ENCODE data around the gene EIF1.

DNA sequence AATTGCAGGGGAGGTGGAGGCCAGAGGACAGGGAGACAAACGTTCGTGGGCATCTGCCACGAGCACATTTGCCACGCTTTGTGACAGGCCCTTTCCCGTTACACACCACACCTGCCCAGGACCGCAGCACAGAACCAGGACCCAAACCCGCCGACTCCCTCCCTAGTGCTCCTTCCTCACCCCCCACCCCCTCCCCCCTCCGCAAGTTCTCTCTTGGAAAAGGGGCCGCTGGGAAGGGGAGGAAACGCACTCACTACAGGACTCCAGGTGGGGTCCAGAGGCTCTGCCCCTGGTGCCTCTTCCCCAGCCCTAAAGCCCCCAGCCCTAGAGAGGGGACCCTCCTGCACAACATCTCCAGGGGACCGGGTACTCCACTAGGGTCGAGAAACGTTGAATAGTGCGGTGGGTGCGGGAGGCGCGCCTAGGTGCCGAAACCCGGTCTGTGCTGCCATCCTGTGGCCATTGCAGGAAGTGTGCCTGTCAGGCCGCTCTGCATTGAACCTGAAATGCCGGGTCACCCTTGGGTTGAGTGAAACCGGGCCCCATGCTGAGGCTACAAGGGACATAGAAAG, 21.9 kb upstream of the EIF1 start:
- TF ChIP-seq, protein P1, sequence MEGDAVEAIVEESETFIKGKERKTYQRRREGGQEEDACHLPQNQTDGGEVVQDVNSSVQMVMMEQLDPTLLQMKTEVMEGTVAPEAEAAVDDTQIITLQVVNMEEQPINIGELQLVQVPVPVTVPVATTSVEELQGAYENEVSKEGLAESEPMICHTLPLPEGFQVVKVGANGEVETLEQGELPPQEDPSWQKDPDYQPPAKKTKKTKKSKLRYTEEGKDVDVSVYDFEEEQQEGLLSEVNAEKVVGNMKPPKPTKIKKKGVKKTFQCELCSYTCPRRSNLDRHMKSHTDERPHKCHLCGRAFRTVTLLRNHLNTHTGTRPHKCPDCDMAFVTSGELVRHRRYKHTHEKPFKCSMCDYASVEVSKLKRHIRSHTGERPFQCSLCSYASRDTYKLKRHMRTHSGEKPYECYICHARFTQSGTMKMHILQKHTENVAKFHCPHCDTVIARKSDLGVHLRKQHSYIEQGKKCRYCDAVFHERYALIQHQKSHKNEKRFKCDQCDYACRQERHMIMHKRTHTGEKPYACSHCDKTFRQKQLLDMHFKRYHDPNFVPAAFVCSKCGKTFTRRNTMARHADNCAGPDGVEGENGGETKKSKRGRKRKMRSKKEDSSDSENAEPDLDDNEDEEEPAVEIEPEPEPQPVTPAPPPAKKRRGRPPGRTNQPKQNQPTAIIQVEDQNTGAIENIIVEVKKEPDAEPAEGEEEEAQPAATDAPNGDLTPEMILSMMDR (IDR thresholded peaks at IDR 0.05 in 2 of 3, conservative IDR thresholded peaks at IDR 0.05 in 1 of 3; ENCODE audit: borderline replicate concordance in 1 of 3, insufficient read depth in 1 of 3, low read depth in 2 of 3, low read length in 2 of 3): peak; percentile 82 to 96 (median 95)
- no peak for TF ChIP-seq EZH2 (IDR thresholded peaks at IDR 0.05)
- TF ChIP-seq EZH2phosphoT487 (IDR thresholded peaks at IDR 0.05; ENCODE audit: borderline replicate concordance): no peak
- no peak for TF ChIP-seq ZNF274 (IDR thresholded peaks at IDR 0.05; ENCODE audit: low read depth, low read length)
- no peak for TF ChIP-seq JUND (IDR thresholded peaks at IDR 0.05)
- TF ChIP-seq SP1 (IDR thresholded peaks at IDR 0.05; ENCODE audit: low read depth): no peak
- TF ChIP-seq, protein P2, sequence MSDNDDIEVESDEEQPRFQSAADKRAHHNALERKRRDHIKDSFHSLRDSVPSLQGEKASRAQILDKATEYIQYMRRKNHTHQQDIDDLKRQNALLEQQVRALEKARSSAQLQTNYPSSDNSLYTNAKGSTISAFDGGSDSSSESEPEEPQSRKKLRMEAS (IDR thresholded peaks at IDR 0.05): no peak
- no peak for TF ChIP-seq POLR2A (IDR thresholded peaks at IDR 0.05; ENCODE audit: borderline replicate concordance, extremely low read depth, insufficient read depth, insufficient read length)
- TF ChIP-seq POLR2AphosphoS5 (IDR thresholded peaks at IDR 0.05; ENCODE audit: low read depth, low read length): no peak
- no peak for TF ChIP-seq YY1 (IDR thresholded peaks at IDR 0.05; ENCODE audit: extremely low read depth, insufficient replicate concordance, low read depth, low read length)
- TF ChIP-seq, protein P3, sequence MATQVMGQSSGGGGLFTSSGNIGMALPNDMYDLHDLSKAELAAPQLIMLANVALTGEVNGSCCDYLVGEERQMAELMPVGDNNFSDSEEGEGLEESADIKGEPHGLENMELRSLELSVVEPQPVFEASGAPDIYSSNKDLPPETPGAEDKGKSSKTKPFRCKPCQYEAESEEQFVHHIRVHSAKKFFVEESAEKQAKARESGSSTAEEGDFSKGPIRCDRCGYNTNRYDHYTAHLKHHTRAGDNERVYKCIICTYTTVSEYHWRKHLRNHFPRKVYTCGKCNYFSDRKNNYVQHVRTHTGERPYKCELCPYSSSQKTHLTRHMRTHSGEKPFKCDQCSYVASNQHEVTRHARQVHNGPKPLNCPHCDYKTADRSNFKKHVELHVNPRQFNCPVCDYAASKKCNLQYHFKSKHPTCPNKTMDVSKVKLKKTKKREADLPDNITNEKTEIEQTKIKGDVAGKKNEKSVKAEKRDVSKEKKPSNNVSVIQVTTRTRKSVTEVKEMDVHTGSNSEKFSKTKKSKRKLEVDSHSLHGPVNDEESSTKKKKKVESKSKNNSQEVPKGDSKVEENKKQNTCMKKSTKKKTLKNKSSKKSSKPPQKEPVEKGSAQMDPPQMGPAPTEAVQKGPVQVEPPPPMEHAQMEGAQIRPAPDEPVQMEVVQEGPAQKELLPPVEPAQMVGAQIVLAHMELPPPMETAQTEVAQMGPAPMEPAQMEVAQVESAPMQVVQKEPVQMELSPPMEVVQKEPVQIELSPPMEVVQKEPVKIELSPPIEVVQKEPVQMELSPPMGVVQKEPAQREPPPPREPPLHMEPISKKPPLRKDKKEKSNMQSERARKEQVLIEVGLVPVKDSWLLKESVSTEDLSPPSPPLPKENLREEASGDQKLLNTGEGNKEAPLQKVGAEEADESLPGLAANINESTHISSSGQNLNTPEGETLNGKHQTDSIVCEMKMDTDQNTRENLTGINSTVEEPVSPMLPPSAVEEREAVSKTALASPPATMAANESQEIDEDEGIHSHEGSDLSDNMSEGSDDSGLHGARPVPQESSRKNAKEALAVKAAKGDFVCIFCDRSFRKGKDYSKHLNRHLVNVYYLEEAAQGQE (IDR thresholded peaks at IDR 0.05; ENCODE audit: low read depth): no peak
- TF ChIP-seq, protein P4, sequence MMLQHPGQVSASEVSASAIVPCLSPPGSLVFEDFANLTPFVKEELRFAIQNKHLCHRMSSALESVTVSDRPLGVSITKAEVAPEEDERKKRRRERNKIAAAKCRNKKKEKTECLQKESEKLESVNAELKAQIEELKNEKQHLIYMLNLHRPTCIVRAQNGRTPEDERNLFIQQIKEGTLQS (IDR thresholded peaks at IDR 0.05): no peak
- TF ChIP-seq SIN3A (IDR thresholded peaks at IDR 0.05; ENCODE audit: low read depth): no peak

All from HCT116 (cell line).